ENCODE measurements around the gene CCDC60. TPM values are rescaled to one million over a fixed set of nuclear protein-coding genes. Genes with fewer than 3 reads are reported as not detected.

CCDC60 gene
- total and polyA plus RNA-seq, 10 of the 15 experiments (the other 5 are each of a cell fraction or from before 2014, with no cell fraction given) = 0.19 TPM; not detected in 9

GRCh38 chr12:119372540-119372939, 38.0 kb downstream of the CCDC60 start (continued):
- no peak for TF ChIP-seq ATF2 (IDR thresholded peaks at IDR 0.05; ENCODE audit: low read length)
- TF ChIP-seq CUX1 (IDR thresholded peaks at IDR 0.05; ENCODE audit: insufficient replicate concordance, low read depth, low read length) = no peak
- TF ChIP-seq TCF7 (IDR thresholded peaks at IDR 0.05; ENCODE audit: borderline replicate concordance) = no peak
- no peak for TF ChIP-seq PML (IDR thresholded peaks at IDR 0.05; ENCODE audit: low read length)
- no peak for TF ChIP-seq BACH1 (IDR thresholded peaks at IDR 0.05; ENCODE audit: borderline replicate concordance)
- TF ChIP-seq PAX5 (IDR thresholded peaks at IDR 0.05; ENCODE audit: borderline replicate concordance, low read depth, low read length) = no peak

GRCh38 chr12:119373001-119373400, 38.5 kb downstream of the CCDC60 start:
- H3K9me3 ChIP-seq (replicated peaks; ENCODE audit: control insufficient read depth, insufficient read depth, low read length) = no peaks in the 10 kb centered on the region
- H3K36me3 ChIP-seq (ENCODE audit: control insufficient read depth in 2 of 2, insufficient read depth in 2 of 2, low read length in 1 of 2) = no peaks in the 10 kb centered on the region
- in situ Hi-C loops (cut with MboI) = no loop called here
- intact Hi-C loops (cut with micrococcal nuclease; ENCODE audit: unreplicated experiment) = no loop called here
- H4K20me1 ChIP-seq (ENCODE audit: control insufficient read depth, insufficient read depth) = no peaks in the 10 kb centered on the region
- no peak overlapping the region for H3K4me2 ChIP-seq (ENCODE audit: control insufficient read depth, insufficient read depth)
- POLR2A ChIA-PET = interaction anchor here (0.6 kb wide), 1 partner anchor 80 kb away, joined by 3 read pairs; no protein-coding TSS in a partner anchor
- SMC1A ChIA-PET (ENCODE audit: uncharacterized antibody, unreplicated experiment) = no interaction called here
- H3K9ac ChIP-seq (ENCODE audit: control insufficient read depth, insufficient read depth, low read length) = no peak overlapping the region
- H3K4me1 ChIP-seq (ENCODE audit: control insufficient read depth, insufficient read depth, low read length) = peaks cover 8% of the 10 kb centered on the region; the same call in 1 of the 2 replicates
- ATAC-seq (no peak), FAIRE-seq (no peak), DNase-seq (ENCODE audit: low read depth, low spot score) (no peak)
- H2AFZ ChIP-seq (ENCODE audit: control insufficient read depth, low read depth, low read length) = no peak overlapping the region
- no TSS peak for BruUV-seq (replicated peaks)
- CTCF ChIA-PET = no interaction called here
- 42% methylated on average over 3 of the region's 3 CpGs for whole genome bisulfite sequencing (ENCODE audit: insufficient coverage, insufficient replicate concordance, low lambda C conversion rate, missing lambda C conversion rate)
- H3K4me3 ChIP-seq = no peak overlapping the region
- RAD21 ChIA-PET (ENCODE audit: unreplicated experiment) = no interaction called here
- no peaks in the 10 kb centered on the region for H3K27me3 ChIP-seq (replicated peaks in 1 of 2; ENCODE audit: control insufficient read depth in 2 of 2, insufficient read depth in 2 of 2, low read length in 1 of 2)
- H3K79me2 ChIP-seq (ENCODE audit: control insufficient read depth, insufficient read depth, low read length) = no peaks in the 10 kb centered on the region
- no peak overlapping the region for H3K27ac ChIP-seq (ENCODE audit: control insufficient read depth, insufficient read depth)
- no peak for TF ChIP-seq BMI1 (IDR thresholded peaks at IDR 0.05; ENCODE audit: borderline replicate concordance)
- no peak for TF ChIP-seq CHD4 (IDR thresholded peaks at IDR 0.05)
- TF ChIP-seq ZNF217 (IDR thresholded peaks at IDR 0.05) = no peak
- no peak for TF ChIP-seq HDAC6 (IDR thresholded peaks at IDR 0.05; ENCODE audit: unreplicated experiment)
- no peak for TF ChIP-seq KDM1A (IDR thresholded peaks at IDR 0.05; ENCODE audit: borderline replicate concordance)
- no peak for TF ChIP-seq JUND (IDR thresholded peaks at IDR 0.05; ENCODE audit: low read depth, low read length)
- no peak for TF ChIP-seq IRF4 (IDR thresholded peaks at IDR 0.05; ENCODE audit: low read depth, low read length)
- no peak for TF ChIP-seq CHD1 (IDR thresholded peaks at IDR 0.05; ENCODE audit: low read depth, low read length)
- no peak for TF ChIP-seq ESRRA (IDR thresholded peaks at IDR 0.05; ENCODE audit: low read length)
- no peak for TF ChIP-seq USF2 (IDR thresholded peaks at IDR 0.05; ENCODE audit: borderline replicate concordance, low read depth, low read length)
- no peak for TF ChIP-seq MXI1 (IDR thresholded peaks at IDR 0.05; ENCODE audit: low read depth, low read length)
- TF ChIP-seq ZNF274 (IDR thresholded peaks at IDR 0.05; ENCODE audit: insufficient read depth, insufficient read length) = no peak

Measured in GM12878 (cell line).